Measurements from ENCODE around the gene TMEFF2.

Gene TMEFF2

DNA sequence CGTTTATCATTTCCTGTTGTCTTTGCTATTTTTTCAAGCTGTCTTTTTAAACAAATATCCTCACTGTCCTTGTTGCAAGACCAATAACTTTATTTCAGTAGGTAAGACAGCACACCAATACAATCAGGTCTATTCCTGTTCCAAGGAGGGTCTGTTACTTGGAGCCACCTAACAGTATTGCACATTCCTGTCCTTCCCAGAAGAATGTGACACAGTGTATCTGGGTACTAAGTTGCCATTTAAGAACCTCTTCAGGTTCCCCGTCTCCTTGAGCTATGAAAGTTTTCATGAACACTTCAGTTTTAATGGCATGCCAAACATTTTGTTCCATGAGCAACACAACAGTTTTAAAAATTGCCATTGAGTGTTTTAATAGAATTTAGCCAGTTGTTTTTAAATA, 209.0 kb downstream of the TMEFF2 start:
- TF ChIP-seq CTCF (IDR thresholded peaks at IDR 0.05; ENCODE audit: poor library complexity, severe bottlenecking) = no peak

DNA sequence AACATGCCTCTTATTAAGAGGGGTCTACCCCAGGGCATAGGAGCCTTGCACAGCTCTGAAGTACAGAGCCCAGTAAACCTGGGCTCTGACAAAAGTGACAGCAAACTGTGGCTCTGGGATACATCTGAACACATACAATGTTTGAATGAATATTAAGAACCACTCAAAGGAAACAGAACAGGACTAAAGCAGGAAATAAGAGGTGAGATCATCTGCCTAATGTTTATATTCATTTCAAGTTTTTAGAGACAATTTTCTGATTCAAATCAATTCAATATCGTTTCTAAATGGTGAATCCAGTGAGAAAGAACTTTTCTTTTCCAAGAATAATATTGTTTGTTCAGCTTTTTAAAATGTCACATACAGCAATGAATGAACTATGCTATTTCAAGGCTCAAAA, 211.1 kb downstream of the TMEFF2 start:
- no peaks in the 10 kb centered on the region for H3K27me3 ChIP-seq (ENCODE audit: insufficient read depth, poor library complexity, severe bottlenecking)
- ATAC-seq (ENCODE audit: low read depth) (no peak; the same call in 2 of the 3 replicates), DNase-seq (ENCODE audit: low spot score) (no peak)
- no peaks in the 10 kb centered on the region for H3K36me3 ChIP-seq (ENCODE audit: low read depth)
- no peak for TF ChIP-seq CTCF (IDR thresholded peaks at IDR 0.05; ENCODE audit: poor library complexity, severe bottlenecking)
- H3K9me3 ChIP-seq (ENCODE audit: severe bottlenecking) = no peaks in the 10 kb centered on the region
- H3K4me3 ChIP-seq (ENCODE audit: severe bottlenecking) = no peak overlapping the region
- peak overlapping the region; percentile 11 for H3K27ac ChIP-seq (ENCODE audit: poor library complexity, severe bottlenecking)
- no peaks in the 10 kb centered on the region for H3K4me1 ChIP-seq (ENCODE audit: insufficient read depth, poor library complexity, severe bottlenecking)

More for the DNA sequence above, 209.0 kb downstream of the TMEFF2 start:
- no peak for DNase-seq (ENCODE audit: low spot score)
- no peaks in the 10 kb centered on the region for H3K36me3 ChIP-seq (ENCODE audit: low read depth)
- no peak for ATAC-seq (ENCODE audit: low read depth)
- no peaks in the 10 kb centered on the region for H3K27me3 ChIP-seq (ENCODE audit: insufficient read depth, poor library complexity, severe bottlenecking)
- H3K4me1 ChIP-seq (ENCODE audit: insufficient read depth, poor library complexity, severe bottlenecking) = no peaks in the 10 kb centered on the region
- no peak overlapping the region for H3K27ac ChIP-seq (ENCODE audit: poor library complexity, severe bottlenecking)
- H3K4me3 ChIP-seq (ENCODE audit: severe bottlenecking) = no peak overlapping the region
- no peaks in the 10 kb centered on the region for H3K9me3 ChIP-seq (ENCODE audit: severe bottlenecking)

GRCh38 chr2:191983186-191983585, 211.5 kb downstream of the TMEFF2 start:
- Histone ChIP-seq H3K4me3 (ENCODE audit: severe bottlenecking) (no peak overlapping the region), H3K9me3 (ENCODE audit: severe bottlenecking) (no peaks in the 10 kb centered on the region), H3K27ac (ENCODE audit: poor library complexity, severe bottlenecking) (peak overlapping the region; percentile 11), H3K4me1 (ENCODE audit: insufficient read depth, poor library complexity, severe bottlenecking) (no peaks in the 10 kb centered on the region), H3K27me3 (ENCODE audit: insufficient read depth, poor library complexity, severe bottlenecking) (no peaks in the 10 kb centered on the region), H3K36me3 (ENCODE audit: low read depth) (no peaks in the 10 kb centered on the region)
- ATAC-seq (ENCODE audit: low read depth) = peak; percentile 50; the same call in 2 of the 3 replicates
- no peak for TF ChIP-seq CTCF (IDR thresholded peaks at IDR 0.05; ENCODE audit: poor library complexity, severe bottlenecking)
- DNase-seq (ENCODE audit: low spot score) = no peak

DNA sequence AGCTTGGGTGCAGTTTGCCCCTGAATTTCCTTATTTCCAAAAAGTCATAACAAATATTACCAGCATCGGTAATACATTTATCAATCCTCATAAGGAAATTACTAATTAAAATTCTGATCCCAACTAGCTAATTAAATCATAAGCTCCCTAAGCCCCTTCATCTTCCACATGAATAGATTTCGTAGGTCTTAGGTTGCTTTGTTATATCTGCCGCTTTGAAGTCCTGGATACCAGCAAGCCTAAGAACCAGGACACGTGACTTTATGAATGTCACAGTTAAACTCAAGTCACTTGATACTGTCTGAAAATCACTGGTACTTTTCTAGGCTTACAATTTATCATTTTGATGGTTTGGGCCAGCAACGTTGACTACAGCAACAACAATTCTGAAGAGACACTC, 213.0 kb downstream of the TMEFF2 start:
- DNase-seq (ENCODE audit: low spot score) (no peak), ATAC-seq (ENCODE audit: low read depth) (no peak)
- Histone ChIP-seq H3K27me3 (ENCODE audit: insufficient read depth, poor library complexity, severe bottlenecking) (no peaks in the 10 kb centered on the region), H3K27ac (ENCODE audit: poor library complexity, severe bottlenecking) (no peak overlapping the region), H3K4me1 (ENCODE audit: insufficient read depth, poor library complexity, severe bottlenecking) (no peaks in the 10 kb centered on the region), H3K9me3 (ENCODE audit: severe bottlenecking) (no peaks in the 10 kb centered on the region), H3K36me3 (ENCODE audit: low read depth) (no peaks in the 10 kb centered on the region), H3K4me3 (ENCODE audit: severe bottlenecking) (no peak overlapping the region)
- no peak for TF ChIP-seq CTCF (IDR thresholded peaks at IDR 0.05; ENCODE audit: poor library complexity, severe bottlenecking)

- Histone ChIP-seq H3K36me3 (ENCODE audit: low read depth) (no peaks in the 10 kb centered on the region), H3K4me1 (ENCODE audit: insufficient read depth, poor library complexity, severe bottlenecking) (no peaks in the 10 kb centered on the region), H3K27ac (ENCODE audit: poor library complexity, severe bottlenecking) (no peak overlapping the region), H3K4me3 (ENCODE audit: severe bottlenecking) (no peak overlapping the region), H3K27me3 (ENCODE audit: insufficient read depth, poor library complexity, severe bottlenecking) (no peaks in the 10 kb centered on the region), H3K9me3 (ENCODE audit: severe bottlenecking) (no peaks in the 10 kb centered on the region)
- no peak for TF ChIP-seq CTCF (IDR thresholded peaks at IDR 0.05; ENCODE audit: poor library complexity, severe bottlenecking)
- DNase-seq (ENCODE audit: low spot score) = no peak
- ATAC-seq (ENCODE audit: low read depth) = no peak
Observed at GRCh38 chr2:191980483-191980882, 214.2 kb downstream of the TMEFF2 start.
